GM18519 (cell line): ENCODE results near the gene ARMCX1.
"Not testable (repeated sequence)": the region's sequence is repeated elsewhere in the genome, so short reads cannot be mapped to it uniquely, and the experiment has no call there.

Experiments used
- ATAC-seq: cut with Tn5 transposase; IDR thresholded peaks from one replicate; pipeline ENCODE4 v1.9.1; 2021; ENCODE audit warnings: mild to moderate bottlenecking, moderate library complexity; ENCODE audit not compliant: unreplicated experiment, low FRiP score

The ARMCX1 gene

GRCh38 chrX:101550362-101550750, at the start of gene ARMCX1:
TSS of gene ARMCX1 (plus strand) at chrX:101550547. CDS start at chrX:101552931, 2,384 bp downstream.
- peak; percentile 82 for ATAC-seq

GRCh38 chrX:101502929-101503328, 47.4 kb upstream of the ARMCX1 start:
- ATAC-seq: not testable (repeated sequence)

GRCh38 chrX:101507372-101507771, 43.0 kb upstream of the ARMCX1 start:
- no peak for ATAC-seq

GRCh38 chrX:101507986-101508385, 42.4 kb upstream of the ARMCX1 start:
- no peak for ATAC-seq

- ATAC-seq: no peak
These were observed 19.4 kb upstream of the ARMCX1 start for GRCh38 chrX:101530944-101531343.

GRCh38 chrX:101539116-101539515, 11.2 kb upstream of the ARMCX1 start:
- no peak for ATAC-seq

GRCh38 chrX:101550751-101551379, 518 bp downstream of the ARMCX1 start:
- ATAC-seq: peak; percentile 8

GRCh38 chrX:101551380-101551767, 1.0 kb downstream of the ARMCX1 start:
- ATAC-seq: no peak

GRCh38 chrX:101552714-101553113, 2.4 kb downstream of the ARMCX1 start:
- ATAC-seq: no peak

- ATAC-seq: no peak
These were observed 14.3 kb downstream of the ARMCX1 start for GRCh38 chrX:101564651-101565050.

GRCh38 chrX:101595739-101596419, 45.5 kb downstream of the ARMCX1 start:
- ATAC-seq: peak; percentile 90

GRCh38 chrX:101599592-101599991, 49.2 kb downstream of the ARMCX1 start:
- not testable (repeated sequence) for ATAC-seq

GRCh38 chrX:101602077-101602476, 51.7 kb downstream of the ARMCX1 start:
- no peak for ATAC-seq
